GM20431 (cell line): ENCODE data around the gene CAP2.

Experiments
- in situ Hi-C: fragments of 300-500 bp; cut with MseI, MboI; formaldehyde crosslinking; loops from one replicate; pipeline ENCODE4 v1.15.0; 2020; ENCODE audit warnings: low sequenced_read_pairs; ENCODE audit not compliant: unreplicated experiment

The CAP2 gene, protein sequence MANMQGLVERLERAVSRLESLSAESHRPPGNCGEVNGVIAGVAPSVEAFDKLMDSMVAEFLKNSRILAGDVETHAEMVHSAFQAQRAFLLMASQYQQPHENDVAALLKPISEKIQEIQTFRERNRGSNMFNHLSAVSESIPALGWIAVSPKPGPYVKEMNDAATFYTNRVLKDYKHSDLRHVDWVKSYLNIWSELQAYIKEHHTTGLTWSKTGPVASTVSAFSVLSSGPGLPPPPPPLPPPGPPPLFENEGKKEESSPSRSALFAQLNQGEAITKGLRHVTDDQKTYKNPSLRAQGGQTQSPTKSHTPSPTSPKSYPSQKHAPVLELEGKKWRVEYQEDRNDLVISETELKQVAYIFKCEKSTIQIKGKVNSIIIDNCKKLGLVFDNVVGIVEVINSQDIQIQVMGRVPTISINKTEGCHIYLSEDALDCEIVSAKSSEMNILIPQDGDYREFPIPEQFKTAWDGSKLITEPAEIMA

DNA sequence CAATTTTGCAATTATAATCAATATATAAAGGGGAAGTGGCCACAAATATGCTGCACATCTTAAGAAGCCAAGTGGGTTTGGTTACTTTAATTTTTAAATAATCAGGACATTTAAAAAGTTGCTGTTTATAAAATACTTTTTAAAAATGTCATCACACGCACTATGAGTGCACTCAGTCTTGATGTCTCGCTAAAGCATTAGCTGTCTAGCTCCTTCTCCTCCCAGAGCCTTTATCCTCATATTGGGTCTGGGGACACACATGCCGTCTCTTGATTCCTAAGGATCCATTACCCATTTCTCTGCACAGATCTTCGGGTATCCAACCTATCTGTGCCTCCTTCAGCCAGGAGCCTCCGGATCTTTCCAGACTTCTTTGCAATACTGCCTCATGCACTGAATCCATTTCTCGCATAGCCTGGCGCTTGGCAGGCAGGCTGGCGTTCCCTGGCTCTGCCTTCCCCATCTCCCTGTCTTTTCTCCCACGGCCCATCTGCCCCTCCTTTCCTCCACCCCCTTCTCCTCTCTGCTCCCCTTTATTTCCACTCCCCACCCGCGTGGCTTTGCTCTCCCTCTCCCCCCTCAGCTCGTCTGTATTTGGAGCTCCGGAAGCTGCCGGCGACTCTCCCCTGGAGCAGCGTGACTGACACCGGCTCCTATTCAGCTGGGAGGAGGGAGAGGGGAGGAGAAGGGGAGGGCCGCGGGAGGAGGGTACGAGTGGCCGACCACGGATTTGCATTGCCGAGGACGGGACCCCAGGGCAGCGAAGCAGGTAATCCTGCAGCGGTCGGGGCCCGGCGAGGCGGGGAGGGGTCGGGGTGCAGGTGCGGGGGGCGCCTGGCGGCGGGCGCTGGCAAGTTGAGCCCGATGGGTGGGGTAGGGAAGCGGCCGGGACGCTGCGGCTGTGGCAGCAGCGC lies at the start of gene CAP2:
TSS of gene CAP2 (plus strand) at position 618 of the 914 bp plus-strand sequence. CDS start 27,961 bp downstream, outside the sequence.
- in situ Hi-C loops = no loop called here

DNA sequence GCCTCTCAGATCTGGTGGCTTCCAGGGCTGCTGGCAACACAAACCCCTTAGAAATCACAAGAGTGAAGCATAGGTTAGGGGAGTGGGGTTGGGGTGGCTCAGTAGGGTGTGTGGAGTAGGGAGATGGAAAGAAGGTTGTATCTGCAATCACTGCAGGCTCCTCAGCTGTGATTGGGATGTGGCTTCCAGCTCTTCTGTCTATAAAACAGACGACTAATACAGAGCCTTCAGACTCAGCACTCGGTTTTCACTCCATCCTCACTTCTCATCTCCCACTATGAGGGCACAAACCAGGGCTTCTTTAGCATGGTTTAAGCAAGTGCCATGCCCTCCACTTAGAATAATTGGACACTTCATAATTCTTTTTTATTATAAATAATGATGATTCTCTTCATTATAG lies 46.4 kb upstream of the CAP2 start:
- in situ Hi-C loops = no loop called here

DNA sequence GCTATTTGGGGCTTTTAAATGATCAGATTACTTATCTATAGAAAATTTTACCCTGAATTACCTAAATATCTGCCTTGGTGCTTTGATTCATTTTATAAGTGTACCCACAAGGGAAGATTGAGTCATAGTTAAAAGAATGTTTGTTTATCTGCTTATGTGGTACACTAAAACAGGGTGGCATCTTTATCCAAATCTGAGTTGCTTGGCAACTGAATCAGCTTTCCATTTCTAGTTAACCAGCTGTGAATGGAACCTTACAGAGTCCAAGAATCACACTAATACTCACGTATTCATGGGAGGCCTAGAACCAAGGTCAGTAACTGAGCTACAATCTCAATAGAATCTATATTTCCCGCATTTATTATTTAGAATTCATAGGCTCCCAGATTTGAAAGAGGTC lies 44.0 kb upstream of the CAP2 start:
- in situ Hi-C loops = no loop called here

DNA sequence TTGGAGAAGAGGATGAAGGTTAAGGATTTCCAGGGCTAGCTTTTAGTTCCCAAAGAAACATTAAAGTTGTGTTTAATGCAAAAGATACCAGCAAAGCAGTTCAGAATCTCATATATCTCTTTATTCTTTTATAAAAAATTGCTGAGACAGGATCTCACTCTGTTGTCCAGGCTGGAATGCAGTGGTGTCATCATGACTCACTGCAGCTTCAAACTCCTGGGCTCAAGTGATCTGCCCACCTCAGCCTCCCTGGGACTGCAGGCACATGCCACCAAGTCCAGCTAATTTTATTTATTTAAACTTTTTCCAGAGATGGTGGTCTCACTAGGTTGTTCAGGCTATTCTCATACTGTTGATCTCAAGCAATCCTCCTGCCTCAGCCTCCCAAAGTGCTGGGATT lies 41.1 kb upstream of the CAP2 start:
- in situ Hi-C loops = no loop called here

DNA sequence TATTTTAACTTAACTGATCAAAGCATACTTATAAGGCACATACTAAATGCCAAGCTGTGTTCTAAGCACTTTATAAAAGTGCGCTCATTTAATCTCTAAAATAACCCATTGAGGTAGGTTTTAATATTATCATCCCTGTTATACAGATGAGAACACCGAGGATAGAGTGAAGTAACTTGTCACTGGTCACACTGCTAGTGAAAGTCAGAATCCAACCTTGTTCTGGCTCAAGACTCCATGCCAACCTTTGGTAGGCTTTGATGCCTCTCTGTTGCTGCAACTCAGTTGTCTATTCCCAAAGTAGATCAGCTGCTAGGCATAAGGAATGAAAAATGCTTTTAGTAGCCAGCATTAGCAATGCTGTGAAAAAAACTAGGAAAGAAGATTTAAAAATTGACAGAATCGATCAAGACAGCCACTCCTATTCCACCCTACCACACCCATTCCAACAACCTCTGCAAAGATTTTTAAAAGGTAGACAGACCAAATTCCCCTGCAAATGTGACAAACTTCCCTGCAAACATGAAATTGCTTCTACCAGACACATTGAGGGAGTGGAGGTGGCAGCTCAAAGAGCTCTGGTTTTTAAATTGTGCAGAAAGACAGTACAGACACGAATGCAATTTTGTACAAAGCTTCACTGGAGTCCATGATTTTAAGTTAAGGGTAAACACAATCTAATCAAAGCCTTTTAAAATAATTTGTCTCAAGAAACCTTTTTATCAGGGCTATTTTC lies 39.8 kb upstream of the CAP2 start:
- in situ Hi-C loops = no loop called here

DNA sequence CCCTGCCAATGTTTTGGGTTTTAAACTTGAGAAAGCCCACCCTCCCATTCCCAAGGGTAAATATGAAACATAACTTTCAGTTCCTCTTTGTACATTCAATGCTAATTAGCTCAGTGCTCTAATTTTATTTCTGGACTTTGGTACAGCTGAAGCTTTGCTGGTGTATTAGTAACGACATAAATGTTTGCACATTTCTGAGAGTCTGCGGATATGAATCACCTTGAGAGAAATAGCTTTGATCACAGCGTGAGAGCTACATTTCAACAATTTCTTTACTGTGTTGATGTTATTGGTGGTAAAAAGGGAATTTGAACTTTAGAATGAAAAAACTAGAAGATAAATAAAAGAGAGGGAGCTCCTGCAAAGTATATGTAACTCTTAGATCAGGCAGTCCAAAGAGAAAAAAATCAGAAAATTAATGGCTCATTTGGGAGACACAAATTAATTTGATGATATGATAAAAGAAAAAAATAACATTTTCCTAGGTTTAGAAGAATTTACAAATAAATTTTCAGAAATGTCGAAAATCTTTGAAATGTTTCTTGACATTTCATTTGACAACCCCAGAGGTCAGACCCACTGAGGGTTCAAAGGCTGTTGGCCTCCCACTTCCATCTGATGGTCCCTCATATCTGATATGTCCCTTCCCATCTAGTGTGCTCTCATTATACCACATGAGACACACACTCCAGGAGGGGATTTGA lies 38.5 kb upstream of the CAP2 start:
- in situ Hi-C loops = no loop called here

DNA sequence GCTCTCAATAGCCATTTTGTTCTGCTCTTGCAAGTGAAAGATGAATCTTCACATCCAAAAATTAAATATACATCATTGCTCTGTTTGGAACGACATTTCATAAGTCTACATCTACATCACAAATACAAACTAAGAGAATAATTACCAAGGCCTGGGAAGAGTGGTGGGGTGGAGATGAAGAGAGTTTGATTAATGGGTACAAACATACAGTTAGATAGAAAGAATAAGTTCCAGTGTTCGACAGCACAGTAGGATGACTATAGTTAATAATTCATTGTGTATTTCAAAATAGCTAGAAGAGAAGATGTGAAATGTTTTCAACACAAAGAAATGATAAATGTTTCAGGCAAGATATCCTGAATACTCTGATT lies 38.0 kb upstream of the CAP2 start:
- in situ Hi-C loops = no loop called here

DNA sequence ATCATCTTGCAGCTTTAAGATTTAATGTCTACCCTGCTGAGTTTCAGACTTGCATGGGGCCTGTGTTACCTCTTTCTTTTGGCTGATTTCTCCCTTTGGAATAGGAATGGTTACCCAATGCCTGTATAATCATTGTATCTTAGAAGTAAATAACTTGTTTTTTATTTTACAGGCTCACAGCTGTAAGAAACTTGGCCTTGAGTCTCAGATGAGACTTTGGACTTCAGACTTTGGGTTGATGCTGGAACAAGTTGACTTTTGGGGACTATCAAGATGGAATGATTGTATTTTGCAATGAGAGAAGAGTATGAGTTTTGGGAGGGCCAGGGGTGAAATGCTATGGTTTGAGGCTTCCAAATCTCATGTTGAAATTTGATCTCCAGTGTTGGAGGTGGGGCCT lies 34.9 kb upstream of the CAP2 start:
- in situ Hi-C loops = no loop called here

DNA sequence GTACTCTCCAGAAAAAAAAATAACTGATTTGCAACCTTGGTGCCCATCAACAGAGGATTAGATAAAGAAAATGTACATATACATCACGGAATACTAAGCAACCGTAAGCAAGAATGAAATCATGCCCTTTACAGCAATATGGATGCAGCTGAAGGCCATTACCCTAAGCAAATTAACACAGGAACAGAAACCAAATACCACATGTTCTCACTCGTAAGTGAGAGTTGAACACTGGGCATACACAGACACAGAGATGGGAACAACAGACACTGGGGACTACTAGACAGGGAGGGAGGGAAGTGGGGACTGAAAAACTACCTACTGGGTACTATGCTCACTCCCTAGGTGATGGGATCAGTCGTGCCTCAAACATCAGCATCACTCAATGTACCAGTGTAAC lies 32.8 kb upstream of the CAP2 start:
- in situ Hi-C loops = no loop called here

DNA sequence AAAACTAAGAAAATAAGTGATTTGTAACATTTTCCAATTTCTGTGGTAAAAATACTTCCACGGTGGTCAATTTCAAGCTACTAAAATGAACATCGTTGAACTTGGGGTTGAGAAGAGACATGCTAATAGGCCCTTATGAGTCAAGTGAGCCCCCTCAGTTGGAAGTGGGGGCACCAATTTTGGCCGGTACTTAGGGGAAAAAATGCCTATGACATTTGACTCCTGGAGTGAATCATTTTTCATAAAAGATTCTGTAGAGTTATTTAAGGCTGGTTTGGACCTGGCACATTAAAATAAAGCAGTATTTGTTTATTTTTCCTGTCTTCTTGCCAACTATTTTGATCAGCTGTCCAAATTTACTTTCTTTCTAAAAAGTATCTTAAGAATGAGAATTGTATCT lies 32.4 kb upstream of the CAP2 start:
- in situ Hi-C loops = no loop called here

DNA sequence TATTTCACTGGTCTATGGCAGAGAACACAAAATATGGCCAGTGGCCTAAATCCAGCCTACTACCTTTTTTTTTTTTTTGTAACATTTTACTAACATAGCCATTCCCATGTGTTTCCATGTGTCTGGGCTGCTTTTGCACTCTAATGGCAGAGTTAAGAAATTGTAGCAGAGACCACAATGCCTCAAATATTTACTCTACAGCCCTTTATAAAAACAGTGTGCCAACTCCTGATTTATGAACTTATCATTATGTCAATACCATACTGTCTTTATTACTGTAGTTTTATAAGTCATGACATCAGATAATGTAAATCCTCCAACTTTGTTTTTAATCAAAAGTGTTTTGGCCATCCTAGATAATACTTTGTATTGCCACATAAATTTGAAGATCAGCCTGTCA lies 27.4 kb upstream of the CAP2 start:
- in situ Hi-C loops = no loop called here

DNA sequence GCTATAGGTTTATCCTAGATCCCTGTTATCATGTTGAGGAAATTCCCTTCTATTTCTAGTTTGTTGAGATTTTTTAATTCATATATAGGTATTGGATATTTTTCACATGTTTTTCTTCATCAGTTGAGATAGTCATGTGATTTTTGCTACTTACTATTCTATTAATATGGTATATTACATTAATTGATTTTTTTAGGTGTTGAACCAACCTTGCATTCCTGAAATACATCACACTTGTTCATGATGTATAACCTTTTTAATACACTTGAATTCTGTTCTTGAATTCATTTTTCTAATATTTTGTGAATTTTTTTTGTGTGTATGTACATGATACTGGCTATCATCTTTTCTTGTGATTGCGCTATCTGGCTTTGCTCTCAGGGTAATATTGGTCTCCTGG lies 25.5 kb upstream of the CAP2 start:
- in situ Hi-C loops = no loop called here

DNA sequence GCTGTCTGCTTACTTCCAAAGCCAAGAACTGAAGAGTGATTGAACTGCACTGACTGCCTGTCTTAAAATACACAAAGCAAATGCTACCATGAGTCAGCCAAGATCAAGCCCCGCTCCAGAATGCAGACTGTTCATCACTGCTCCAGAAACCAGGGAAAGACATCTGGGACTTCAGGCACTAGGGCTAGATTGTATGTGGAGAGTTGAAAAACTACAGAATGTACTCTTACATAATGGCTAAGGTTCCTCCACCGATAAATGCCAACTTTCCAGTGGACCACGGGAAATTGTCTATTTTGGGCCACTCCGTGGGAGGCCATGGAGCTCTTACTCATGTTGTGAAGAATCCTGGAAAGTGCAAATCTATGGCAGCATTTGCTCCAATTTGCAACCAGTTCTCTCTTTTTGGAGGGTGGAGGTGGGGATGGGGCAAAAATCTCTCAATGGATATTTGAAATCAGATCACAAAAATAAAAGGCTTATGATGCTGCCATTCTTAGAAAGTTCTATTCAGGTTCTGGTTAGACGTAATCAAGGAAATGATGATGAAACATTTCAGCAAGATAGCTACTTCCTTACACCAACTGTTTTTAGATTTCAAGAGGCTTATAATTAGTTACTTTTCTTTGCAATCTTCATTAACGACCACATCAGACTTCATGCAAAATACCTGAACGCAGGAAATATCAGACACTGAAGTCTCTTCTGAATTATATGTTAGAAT lies 11.8 kb upstream of the CAP2 start:
- in situ Hi-C loops = no loop called here

DNA sequence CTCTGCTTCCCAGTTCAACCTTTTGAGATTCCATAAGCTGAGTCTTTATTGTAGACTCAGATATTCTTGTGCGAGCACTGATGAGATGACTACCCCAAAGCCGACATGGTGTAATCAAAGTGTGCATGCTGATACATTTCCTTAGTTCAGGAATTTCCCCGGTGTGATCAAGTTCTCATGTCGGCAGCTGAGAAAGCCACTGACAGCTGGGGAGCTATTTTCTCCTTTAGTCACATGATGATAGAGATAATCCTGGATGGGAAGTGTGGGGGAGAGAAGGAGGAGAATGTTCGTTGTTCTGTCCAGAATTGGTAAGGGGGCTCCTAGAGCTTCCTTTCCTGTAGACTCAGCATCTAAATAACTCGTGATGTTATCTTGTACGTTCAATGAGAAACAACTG lies 7.7 kb upstream of the CAP2 start:
- in situ Hi-C loops = no loop called here

DNA sequence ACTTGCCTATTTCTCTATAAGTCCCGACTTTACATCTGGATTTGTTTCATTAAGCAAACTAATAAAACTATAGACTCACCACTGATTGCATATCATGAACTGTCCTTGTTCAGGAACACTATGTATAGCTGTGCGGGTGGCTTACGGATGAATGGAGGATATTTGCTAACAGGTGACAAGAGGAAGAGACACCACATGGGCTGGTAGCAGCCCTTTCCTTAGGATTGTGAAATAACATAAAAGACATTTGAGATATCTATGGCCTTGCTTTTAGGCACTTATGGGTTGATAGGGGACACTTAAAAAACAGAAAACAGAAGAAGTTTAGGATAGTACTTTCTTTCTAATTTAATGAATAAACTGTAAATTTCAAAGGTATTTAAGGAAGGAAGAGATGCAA lies 5.0 kb upstream of the CAP2 start:
- in situ Hi-C loops = no loop called here

DNA sequence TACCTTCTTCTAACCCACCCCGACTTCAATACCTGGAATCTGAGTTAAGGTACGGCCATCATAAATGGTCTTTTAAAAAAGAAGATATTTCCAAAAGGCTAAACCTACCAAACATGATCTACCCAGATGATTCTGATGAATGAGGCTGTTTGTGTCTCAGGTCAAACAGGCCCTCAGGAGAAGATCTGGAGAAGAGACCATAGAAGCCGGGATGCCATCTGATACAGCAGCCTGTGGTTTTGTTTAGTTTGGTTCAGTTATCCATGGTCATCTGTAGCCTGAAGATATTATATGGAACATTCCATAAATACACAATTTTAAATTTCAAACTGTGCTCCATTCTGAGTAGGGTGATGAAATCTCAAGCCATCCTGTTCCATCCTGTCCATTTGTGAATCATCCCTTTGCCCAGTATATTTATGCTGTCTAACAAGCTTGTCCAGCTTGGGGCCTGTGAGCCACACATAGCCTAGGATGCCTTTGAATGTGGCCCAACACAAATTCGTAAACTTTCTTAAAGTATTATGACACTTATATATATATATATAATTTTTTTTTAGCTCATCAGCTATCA lies 4.0 kb upstream of the CAP2 start:
- in situ Hi-C loops = no loop called here

DNA sequence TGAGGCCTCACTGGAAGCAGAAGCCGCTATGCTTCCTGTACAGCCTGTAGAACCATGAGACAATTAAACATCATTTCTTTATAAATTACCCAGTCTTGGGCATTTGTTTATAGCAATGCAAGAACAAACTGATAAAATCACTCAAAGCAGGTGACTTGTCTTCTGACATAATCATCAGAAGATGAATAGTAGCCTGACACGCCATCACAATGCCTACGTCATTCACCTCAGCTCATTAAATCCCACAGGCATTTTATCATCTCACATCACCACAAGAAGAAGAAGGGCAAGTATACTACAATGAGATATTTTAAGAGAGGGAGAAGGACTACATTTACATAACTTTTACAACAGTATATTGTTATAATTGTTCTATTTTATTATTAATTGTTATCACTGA lies 3.1 kb upstream of the CAP2 start:
- in situ Hi-C loops = no loop called here

DNA sequence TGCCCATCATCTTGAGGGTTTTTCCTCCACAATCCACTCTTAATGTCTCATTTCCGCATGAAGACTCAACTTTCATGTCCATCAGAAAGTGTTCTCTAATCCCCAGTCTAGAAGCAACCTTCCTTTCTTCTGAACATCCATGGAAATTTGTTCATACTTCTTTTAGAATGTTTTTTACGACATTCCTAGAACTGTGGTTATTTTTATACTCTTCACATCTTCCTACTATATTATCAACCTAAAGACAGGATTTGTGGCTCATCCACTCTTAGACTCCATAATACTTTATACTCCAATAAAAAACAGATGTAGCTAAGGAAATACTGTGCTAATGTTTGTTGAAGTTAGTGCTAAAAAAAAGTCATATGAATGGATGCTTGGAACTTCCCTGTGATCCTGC lies 1.4 kb upstream of the CAP2 start:
- in situ Hi-C loops = no loop called here
